Upper lobe of right lung (tissue), 1 donor: Measurements from ENCODE around the gene GPC3. TPM values are rescaled to one million over a fixed set of nuclear protein-coding genes. Genes with fewer than 3 reads are reported as not detected.

Experiments
- ATAC-seq: fragments of 200-7000 bp; cut with Tn5 transposase; one replicate; pipeline ENCODE4 v1.9.1; 2020; ENCODE audit warnings: mild to moderate bottlenecking, moderate library complexity
- DNase-seq: peaks from one replicate; pipeline ENCODE4 v3.0.0-alpha.2; 2020
- H3K27ac ChIP-seq: fragments of 200-600 bp; one replicate; pipeline ENCODE4 v1.8.0; 2022
- H3K27me3 ChIP-seq: fragments of 200-600 bp; one replicate; pipeline ENCODE4 v1.8.0; 2022; ENCODE audit warnings: mild to moderate bottlenecking
- H3K36me3 ChIP-seq: fragments of 200-600 bp; one replicate; pipeline ENCODE4 v1.8.0; 2022
- H3K4me1 ChIP-seq: fragments of 200-600 bp; one replicate; pipeline ENCODE4 v1.8.0; 2022
- H3K4me3 ChIP-seq: fragments of 200-600 bp; one replicate; pipeline ENCODE4 v1.8.0; 2022; ENCODE audit warnings: mild to moderate bottlenecking
- H3K9me3 ChIP-seq: fragments of 200-600 bp; one replicate; pipeline ENCODE4 v1.8.0; 2022
- intact Hi-C: fragments of 100-400 bp; cut with DNase I; formaldehyde crosslinking; loops from one replicate; pipeline ENCODE4 v1.11.0; 2022
- total RNA-seq: library from RNA; stranded (reverse); fragmentation: NEBNext Ultra II Directional; extraction: Animal tissue kit (Norgen Biotek cat#: 25700); gene quantifications from one replicate; pipeline ENCODE4 v1.2.1, GENCODE V29; 2021
- TF ChIP-seq, protein P1 (sequence below): fragments of 200-600 bp; IDR thresholded peaks from one replicate; pipeline ENCODE4 v1.8.0; 2022; ENCODE audit warnings: antibody characterized with exemption
- donor health status: DM: no; HTN: yes; CAD: no; lungs with severe emphysema.

Gene GPC3
- total RNA-seq, 1 donor from 2014 or later = 67.7 TPM

GRCh38 chrX:133608406-133608805 is 377.0 kb downstream of the GPC3 start:
- no peaks in the 10 kb centered on the region for H3K27me3 ChIP-seq
- DNase-seq (no peak), ATAC-seq (no peak)
- H3K9me3 ChIP-seq = no peaks in the 10 kb centered on the region
- H3K36me3 ChIP-seq = no peaks in the 10 kb centered on the region
- TF ChIP-seq, protein P1, sequence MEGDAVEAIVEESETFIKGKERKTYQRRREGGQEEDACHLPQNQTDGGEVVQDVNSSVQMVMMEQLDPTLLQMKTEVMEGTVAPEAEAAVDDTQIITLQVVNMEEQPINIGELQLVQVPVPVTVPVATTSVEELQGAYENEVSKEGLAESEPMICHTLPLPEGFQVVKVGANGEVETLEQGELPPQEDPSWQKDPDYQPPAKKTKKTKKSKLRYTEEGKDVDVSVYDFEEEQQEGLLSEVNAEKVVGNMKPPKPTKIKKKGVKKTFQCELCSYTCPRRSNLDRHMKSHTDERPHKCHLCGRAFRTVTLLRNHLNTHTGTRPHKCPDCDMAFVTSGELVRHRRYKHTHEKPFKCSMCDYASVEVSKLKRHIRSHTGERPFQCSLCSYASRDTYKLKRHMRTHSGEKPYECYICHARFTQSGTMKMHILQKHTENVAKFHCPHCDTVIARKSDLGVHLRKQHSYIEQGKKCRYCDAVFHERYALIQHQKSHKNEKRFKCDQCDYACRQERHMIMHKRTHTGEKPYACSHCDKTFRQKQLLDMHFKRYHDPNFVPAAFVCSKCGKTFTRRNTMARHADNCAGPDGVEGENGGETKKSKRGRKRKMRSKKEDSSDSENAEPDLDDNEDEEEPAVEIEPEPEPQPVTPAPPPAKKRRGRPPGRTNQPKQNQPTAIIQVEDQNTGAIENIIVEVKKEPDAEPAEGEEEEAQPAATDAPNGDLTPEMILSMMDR = no peak
- H3K4me1 ChIP-seq = peaks cover 3% of the 10 kb centered on the region
- H3K27ac ChIP-seq = no peak overlapping the region
- no peak overlapping the region for H3K4me3 ChIP-seq
- intact Hi-C loops = no loop called here

DNA sequence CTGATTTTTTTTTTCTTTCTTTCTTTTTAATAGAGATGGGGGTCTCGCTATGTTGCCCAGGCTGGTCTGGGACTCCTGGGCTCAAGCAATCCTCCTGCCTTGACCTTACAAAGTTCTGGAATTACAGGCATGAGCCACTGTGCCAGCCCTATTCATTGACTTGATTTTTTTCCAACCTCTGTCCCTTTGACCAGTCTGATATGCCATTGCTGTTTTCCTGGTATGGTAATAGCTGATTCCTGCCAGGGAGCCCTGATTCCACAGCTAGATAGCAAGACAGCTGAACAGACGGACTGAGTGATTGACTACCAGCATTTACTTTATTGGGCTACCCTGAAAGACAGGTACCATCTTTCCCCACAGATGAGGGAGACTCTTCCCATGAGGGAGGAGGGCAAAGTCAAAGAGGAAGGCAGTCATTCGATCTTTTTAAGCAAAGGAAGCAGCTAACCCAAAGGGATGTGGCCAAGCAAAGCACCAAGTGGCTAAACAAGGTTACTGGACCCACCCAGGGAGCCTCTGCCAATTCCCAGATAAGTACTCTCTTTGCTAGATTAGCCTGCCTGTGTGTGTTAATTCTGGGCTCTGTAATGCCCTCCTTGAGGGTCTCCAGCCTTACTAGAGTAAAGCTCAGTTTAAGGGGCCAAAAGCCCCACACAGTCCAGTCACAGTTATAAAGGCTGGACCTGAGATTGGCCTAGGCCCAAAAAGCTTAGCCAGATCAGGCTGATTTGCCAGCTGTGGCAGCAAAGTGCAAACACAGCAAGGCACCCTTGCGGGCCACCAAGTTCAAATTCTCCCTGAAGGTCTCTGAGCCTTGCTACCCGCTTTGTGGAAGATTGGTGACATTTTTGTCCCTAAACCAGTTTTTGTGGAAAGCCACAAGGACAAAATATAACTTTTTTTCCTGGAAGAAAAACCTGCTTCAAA is 377.7 kb downstream of the GPC3 start:
- Histone ChIP-seq H3K27me3 (no peaks in the 10 kb centered on the region), H3K36me3 (no peaks in the 10 kb centered on the region), H3K27ac (no peak overlapping the region), H3K4me1 (peaks cover 3% of the 10 kb centered on the region), H3K4me3 (no peak overlapping the region), H3K9me3 (no peaks in the 10 kb centered on the region)
- intact Hi-C loops = no loop called here
- TF ChIP-seq, protein P1 = no peak
- ATAC-seq = no peak
- no peak for DNase-seq

DNA sequence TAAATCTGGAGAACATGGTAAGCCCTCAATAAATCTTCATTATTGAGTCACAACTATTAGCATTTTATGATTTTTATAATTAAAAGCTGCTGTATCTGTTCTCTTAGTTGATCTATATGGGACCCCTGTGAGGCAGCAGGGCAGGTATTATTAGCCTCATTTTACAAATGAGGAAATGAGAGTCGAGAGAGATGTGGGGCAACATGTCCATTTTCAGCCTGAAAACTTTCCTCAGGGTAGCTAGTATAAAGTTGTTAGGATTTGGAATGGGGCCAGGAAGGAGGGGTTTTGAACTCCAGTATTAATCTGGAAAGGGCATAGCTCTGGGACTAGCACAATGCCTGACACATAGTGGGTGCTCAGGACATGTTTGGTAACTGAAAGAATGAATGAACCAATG is 378.4 kb downstream of the GPC3 start:
- H3K27me3 ChIP-seq = no peaks in the 10 kb centered on the region
- DNase-seq (no peak), ATAC-seq (no peak)
- H3K4me3 ChIP-seq = no peak overlapping the region
- H3K36me3 ChIP-seq = no peaks in the 10 kb centered on the region
- peaks cover 3% of the 10 kb centered on the region for H3K4me1 ChIP-seq
- TF ChIP-seq, protein P1 = no peak
- no peak overlapping the region for H3K27ac ChIP-seq
- H3K9me3 ChIP-seq = no peaks in the 10 kb centered on the region
- intact Hi-C loops = no loop called here

DNA sequence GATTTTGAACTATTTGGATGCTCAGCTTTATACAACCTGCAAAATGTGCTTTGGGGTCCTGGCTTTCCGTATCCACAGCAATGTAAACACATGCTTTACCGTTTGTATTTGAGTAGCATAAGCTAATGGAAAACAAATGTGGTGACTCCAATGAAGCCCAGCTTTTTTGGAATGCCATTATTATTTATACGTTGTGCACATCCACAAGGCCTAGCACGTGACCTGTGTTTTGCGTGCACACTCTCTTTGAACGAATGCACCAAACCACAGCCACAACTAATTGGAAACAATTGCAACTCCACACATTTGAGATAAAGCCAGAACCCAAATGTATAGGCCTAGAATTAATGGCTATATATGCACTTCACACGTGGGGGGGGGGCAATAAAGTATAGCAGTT is 380.6 kb downstream of the GPC3 start:
- no peak overlapping the region for H3K4me3 ChIP-seq
- intact Hi-C loops = no loop called here
- no peak overlapping the region for H3K27ac ChIP-seq
- no peaks in the 10 kb centered on the region for H3K9me3 ChIP-seq
- H3K36me3 ChIP-seq = no peaks in the 10 kb centered on the region
- TF ChIP-seq, protein P1 = no peak
- H3K4me1 ChIP-seq = peaks cover 3% of the 10 kb centered on the region
- no peak for DNase-seq
- ATAC-seq = no peak
- no peaks in the 10 kb centered on the region for H3K27me3 ChIP-seq

- intact Hi-C loops = no loop called here
Observed at GRCh38 chrX:133602881-133603280, 382.5 kb downstream of the GPC3 start.

More at GRCh38 chrX:133602881-133603280, 382.5 kb downstream of the GPC3 start:
- TF ChIP-seq, protein P1 = no peak
- no peak overlapping the region for H3K27ac ChIP-seq
- H3K27me3 ChIP-seq = no peaks in the 10 kb centered on the region
- no peak overlapping the region for H3K4me3 ChIP-seq
- no peaks in the 10 kb centered on the region for H3K36me3 ChIP-seq
- no peak for DNase-seq
- peaks cover 3% of the 10 kb centered on the region for H3K4me1 ChIP-seq
- H3K9me3 ChIP-seq = no peaks in the 10 kb centered on the region
- no peak for ATAC-seq
